CD4-positive, alpha-beta T cell treated with Interleukin-15 for 1 hour (primary cell): ENCODE measurements around the gene CUL4A.
"Not testable (repeated sequence)": the region's sequence is repeated elsewhere in the genome, so short reads cannot be mapped to it uniquely, and the experiment has no call there.

Source experiments
- DNase-seq: peaks from one replicate; pipeline ENCODE4 v3.0.0-alpha.2; 2020

CUL4A gene

GRCh38 chr13:113297370-113298042 is 88.1 kb downstream of the CUL4A start:
- peak; percentile 58 for DNase-seq

GRCh38 chr13:113298043-113298945 is 88.9 kb downstream of the CUL4A start:
- DNase-seq = no peak

GRCh38 chr13:113299951-113300350 is 90.5 kb downstream of the CUL4A start:
- DNase-seq = no peak

GRCh38 chr13:113302986-113303385 is 93.6 kb downstream of the CUL4A start:
- DNase-seq = no peak

GRCh38 chr13:113304121-113304520 is 94.7 kb downstream of the CUL4A start:
- DNase-seq = no peak

GRCh38 chr13:113305208-113305607 is 95.8 kb downstream of the CUL4A start:
- DNase-seq = no peak

- DNase-seq = no peak
Measured at GRCh38 chr13:113307491-113307890, 98.1 kb downstream of the CUL4A start.

GRCh38 chr13:113309473-113309872 is 100.1 kb downstream of the CUL4A start:
- no peak for DNase-seq

GRCh38 chr13:113314112-113314511 is 104.7 kb downstream of the CUL4A start:
- DNase-seq = not testable (repeated sequence)

GRCh38 chr13:113314895-113315470 is 105.6 kb downstream of the CUL4A start:
- not testable (repeated sequence) for DNase-seq

GRCh38 chr13:113315992-113316391 is 106.6 kb downstream of the CUL4A start:
- DNase-seq = no peak
